ENCODE results near the gene CCDC78.

CCDC78 gene

GRCh38 chr16:703406-703805 is 22.8 kb downstream of the CCDC78 start:
- H3K4me1 ChIP-seq, result peaks cover 3% of the 10 kb centered on the region; the same call in 1 of the 2 replicates
- H3K4me3 ChIP-seq (ENCODE audit: low read depth, low read length), result no peak overlapping the region
- H3K27me3 ChIP-seq, result no peaks in the 10 kb centered on the region
- H3K36me3 ChIP-seq, result peaks cover 9% of the 10 kb centered on the region
- no peaks in the 10 kb centered on the region for H3K9me3 ChIP-seq
- no peak for TF ChIP-seq CTCF (IDR thresholded peaks at IDR 0.05; ENCODE audit: low read depth, low read length)
- no peak for DNase-seq

GRCh38 chr16:702341-702740 is 23.9 kb downstream of the CCDC78 start:
- no peak for DNase-seq
- Histone ChIP-seq H3K36me3 (peaks cover 12% of the 10 kb centered on the region), H3K27me3 (no peaks in the 10 kb centered on the region), H3K4me3 (ENCODE audit: low read depth, low read length) (no peak overlapping the region), H3K4me1 (peaks cover 3% of the 10 kb centered on the region; the same call in 1 of the 2 replicates), H3K9me3 (no peaks in the 10 kb centered on the region)
- TF ChIP-seq CTCF (IDR thresholded peaks at IDR 0.05; ENCODE audit: low read depth, low read length), result no peak

GRCh38 chr16:700684-701584 is 25.3 kb downstream of the CCDC78 start:
- peaks cover 3% of the 10 kb centered on the region; the same call in 1 of the 2 replicates for H3K4me1 ChIP-seq
- peaks cover 12% of the 10 kb centered on the region for H3K36me3 ChIP-seq
- H3K9me3 ChIP-seq, result no peaks in the 10 kb centered on the region
- no peaks in the 10 kb centered on the region for H3K27me3 ChIP-seq
- H3K4me3 ChIP-seq (ENCODE audit: low read depth, low read length), result no peak overlapping the region
- no peak for DNase-seq
- TF ChIP-seq CTCF (IDR thresholded peaks at IDR 0.05; ENCODE audit: low read depth, low read length), result no peak

- no peak for DNase-seq
Observed at GRCh38 chr16:698911-699671, 27.2 kb downstream of the CCDC78 start.

GRCh38 chr16:695355-696089 is 30.7 kb downstream of the CCDC78 start:
- no peaks in the 10 kb centered on the region for H3K27me3 ChIP-seq
- no peak for TF ChIP-seq CTCF (IDR thresholded peaks at IDR 0.05; ENCODE audit: low read depth, low read length)
- no peak overlapping the region for H3K4me3 ChIP-seq (ENCODE audit: low read depth, low read length)
- no peaks in the 10 kb centered on the region for H3K4me1 ChIP-seq
- H3K36me3 ChIP-seq, result peaks cover 9% of the 10 kb centered on the region
- DNase-seq, result no peak
- no peaks in the 10 kb centered on the region for H3K9me3 ChIP-seq

More at GRCh38 chr16:698911-699671, 27.2 kb downstream of the CCDC78 start:
- H3K9me3 ChIP-seq, result no peaks in the 10 kb centered on the region
- H3K27me3 ChIP-seq, result no peaks in the 10 kb centered on the region
- TF ChIP-seq CTCF (IDR thresholded peaks at IDR 0.05; ENCODE audit: low read depth, low read length), result no peak
- peaks cover 18% of the 10 kb centered on the region for H3K36me3 ChIP-seq
- no peaks in the 10 kb centered on the region for H3K4me1 ChIP-seq
- H3K4me3 ChIP-seq (ENCODE audit: low read depth, low read length), result no peak overlapping the region
